Calu3 (cell line): ENCODE measurements around the gene TSHZ3. TPM values are rescaled to one million over a fixed set of nuclear protein-coding genes. Genes with fewer than 3 reads are reported as not detected.

Experiments used
- BruUV-seq: library from RNA; stranded (reverse); fragments of 400-500 nt; replicated peaks from 2 replicates; lab custom pipeline; 2021; lab: Mats Ljungman, UMichigan
- CTCF ChIA-PET: fragments of 300-600 bp; sonication (Branson Sonifier 250); formaldehyde crosslinking; loops from one replicate; lab custom pipeline; 2022; ENCODE audit warnings: antibody characterized with exemption; lab: Charles Lee
- DNase-seq: peaks from one replicate; pipeline ENCODE4 v3.0.0; 2022
- H3K27ac Mint-ChIP-seq: one replicate; pipeline ENCODE4 v1.8.0; 2022; ENCODE audit warnings: mixed read lengths; ENCODE audit not compliant: unreplicated experiment
- H3K27me3 Mint-ChIP-seq: one replicate; pipeline ENCODE4 v1.8.0; 2022; ENCODE audit warnings: mixed read lengths; ENCODE audit not compliant: unreplicated experiment
- H3K36me3 Mint-ChIP-seq: one replicate; pipeline ENCODE4 v1.8.0; 2022; ENCODE audit warnings: mild to moderate bottlenecking, moderate library complexity, mixed read lengths; ENCODE audit not compliant: insufficient read depth, unreplicated experiment
- H3K4me1 Mint-ChIP-seq: one replicate; pipeline ENCODE4 v1.8.0; 2022; ENCODE audit warnings: mild to moderate bottlenecking, low read depth, mixed read lengths; ENCODE audit not compliant: unreplicated experiment
- H3K4me3 Mint-ChIP-seq: one replicate; pipeline ENCODE4 v1.8.0; 2022; ENCODE audit warnings: mild to moderate bottlenecking, low read depth, moderate library complexity, mixed read lengths; ENCODE audit not compliant: unreplicated experiment
- H3K9me3 Mint-ChIP-seq: one replicate; pipeline ENCODE4 v1.8.0; 2022; ENCODE audit warnings: low read depth, mixed read lengths; ENCODE audit not compliant: unreplicated experiment
- CTCF ChIP-seq: fragments of 200-600 bp; IDR thresholded peaks from one replicate; pipeline ENCODE4 v1.8.0; 2022; ENCODE audit warnings: antibody characterized with exemption; ENCODE audit not compliant: unreplicated experiment
- intact Hi-C: fragments of 100-400 bp; cut with micrococcal nuclease; formaldehyde crosslinking; loops from one replicate; pipeline ENCODE4 v1.10.0; 2022; ENCODE audit not compliant: unreplicated experiment
- total RNA-seq: library from RNA; stranded (reverse); gene quantifications from 2 replicates; pipeline ENCODE4 v1.2.3, GENCODE V29; 2022

TSHZ3 gene
- total RNA-seq, 1 experiment from 2014 or later: not detected

DNA sequence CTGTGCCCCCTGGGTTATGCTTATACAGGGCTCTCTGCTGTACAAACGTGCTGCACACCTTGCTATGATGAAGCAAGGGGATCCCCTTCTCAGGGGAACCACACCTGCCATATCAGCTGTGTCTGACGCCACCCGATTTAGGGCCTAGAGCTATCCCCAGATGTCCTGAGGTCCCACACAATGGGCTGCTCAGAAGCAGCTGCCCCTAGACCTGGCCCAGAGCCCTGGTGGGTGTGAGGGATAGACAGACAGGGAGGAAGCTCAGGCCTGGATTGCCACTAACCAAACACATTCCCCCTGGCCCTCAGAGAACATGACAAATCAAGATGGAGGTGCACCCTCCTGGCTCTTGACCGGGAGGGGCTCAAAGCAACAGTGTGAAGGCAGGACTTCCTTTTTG is 59.3 kb downstream of the TSHZ3 start:
- no peak for DNase-seq
- BruUV-seq: no TSS peak
- intact Hi-C loops: no loop called here
- no peak for TF ChIP-seq CTCF
- CTCF ChIA-PET: no interaction called here
- Mint-ChIP-seq H3K36me3 (no peaks in the 10 kb centered on the region), H3K9me3 (peaks cover 20% of the 10 kb centered on the region), H3K4me1 (no peaks in the 10 kb centered on the region), H3K4me3 (no peak overlapping the region), H3K27ac (no peak overlapping the region), H3K27me3 (no peaks in the 10 kb centered on the region)

DNA sequence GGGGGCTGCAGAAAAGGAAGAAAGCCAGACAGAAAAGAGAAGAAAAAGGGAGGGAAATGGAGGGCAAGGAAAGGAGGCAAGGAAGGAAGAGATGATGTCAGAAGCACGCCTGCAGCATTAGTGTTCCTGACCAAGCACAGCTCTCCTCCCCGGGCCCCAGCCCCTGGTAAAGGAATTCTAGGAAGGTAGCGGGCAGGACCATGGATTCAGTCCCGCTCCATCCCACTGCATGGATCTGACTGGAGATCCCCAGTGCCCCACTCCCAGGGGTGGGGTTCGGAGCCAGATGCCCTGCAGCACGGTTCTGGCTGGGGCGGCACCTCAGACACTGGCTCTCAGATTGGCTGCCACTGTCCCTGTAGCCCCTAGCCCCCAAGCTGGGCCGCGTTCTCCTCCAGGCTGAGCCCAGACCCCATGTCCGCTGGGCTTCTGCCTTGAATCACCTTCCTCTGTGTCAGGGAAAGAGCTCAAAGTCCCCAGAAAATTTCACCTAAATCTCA is 59.8 kb downstream of the TSHZ3 start:
- H3K36me3 Mint-ChIP-seq: no peaks in the 10 kb centered on the region
- H3K4me1 Mint-ChIP-seq: no peaks in the 10 kb centered on the region
- peaks cover 18% of the 10 kb centered on the region for H3K9me3 Mint-ChIP-seq
- no peak for TF ChIP-seq CTCF
- no peak overlapping the region for H3K27ac Mint-ChIP-seq
- BruUV-seq: no TSS peak
- no peaks in the 10 kb centered on the region for H3K27me3 Mint-ChIP-seq
- H3K4me3 Mint-ChIP-seq: no peak overlapping the region
- no peak for DNase-seq
- intact Hi-C loops: no loop called here
- CTCF ChIA-PET: no interaction called here

DNA sequence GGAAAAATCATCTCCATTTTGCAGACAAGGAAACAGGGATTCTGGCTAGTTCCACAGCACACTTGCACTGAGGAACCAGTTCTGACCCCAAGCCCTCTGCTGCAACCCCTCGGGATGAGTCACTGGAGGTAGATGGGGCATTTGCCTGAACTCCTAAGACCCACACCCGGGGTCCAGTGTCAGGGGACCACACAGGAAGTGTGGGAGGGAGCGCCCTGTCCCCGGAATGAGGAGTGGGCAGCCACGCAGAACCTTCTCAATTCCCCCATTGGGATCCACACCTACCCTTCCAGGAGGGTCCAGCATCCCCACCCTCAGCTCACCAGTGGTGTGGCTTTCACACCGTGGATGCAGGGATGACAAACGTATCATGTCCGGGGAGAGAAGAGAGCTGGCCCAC is 62.7 kb downstream of the TSHZ3 start:
- no peaks in the 10 kb centered on the region for H3K4me1 Mint-ChIP-seq
- no TSS peak for BruUV-seq
- peaks cover 9% of the 10 kb centered on the region for H3K9me3 Mint-ChIP-seq
- TF ChIP-seq CTCF: no peak
- no peak for DNase-seq
- no peaks in the 10 kb centered on the region for H3K27me3 Mint-ChIP-seq
- H3K27ac Mint-ChIP-seq: no peak overlapping the region
- CTCF ChIA-PET: no interaction called here
- intact Hi-C loops: no loop called here
- H3K4me3 Mint-ChIP-seq: no peak overlapping the region
- no peaks in the 10 kb centered on the region for H3K36me3 Mint-ChIP-seq

GRCh38 chr19:31285744-31286143 is 63.5 kb downstream of the TSHZ3 start:
- TF ChIP-seq CTCF: no peak
- H3K27me3 Mint-ChIP-seq: no peaks in the 10 kb centered on the region
- peaks cover 11% of the 10 kb centered on the region for H3K9me3 Mint-ChIP-seq
- no TSS peak for BruUV-seq
- no peaks in the 10 kb centered on the region for H3K4me1 Mint-ChIP-seq
- H3K27ac Mint-ChIP-seq: no peak overlapping the region
- intact Hi-C loops: no loop called here
- H3K36me3 Mint-ChIP-seq: no peaks in the 10 kb centered on the region
- H3K4me3 Mint-ChIP-seq: no peak overlapping the region
- CTCF ChIA-PET: no interaction called here
- no peak for DNase-seq
